Kidney (tissue), 14 donors: ENCODE results near the gene ASPHD2. TPM values are rescaled to one million over a fixed set of nuclear protein-coding genes. Genes with fewer than 3 reads are reported as not detected.

Source experiments
- DNase-seq, 5 donors: peaks; one replicate each; pipeline ENCODE4 v3.0.0-alpha.2; 2013 to 2020
- FAIRE-seq: peaks from 2 replicates; lab custom pipeline; 2012; peaks lifted over from hg19 to GRCh38; lab: Jason Lieb, UNC
- H3K27ac ChIP-seq, 2 donors: one replicate each; pipeline ENCODE4 v1.7.0; 2013; ENCODE audit warnings: low read depth in 2 of 2, low read length in 2 of 2, inconsistent platforms in 1 of 2
- H3K27me3 ChIP-seq: one replicate; pipeline ENCODE4 v1.7.1; 2013; ENCODE audit warnings: low read length, inconsistent platforms; ENCODE audit not compliant: control insufficient read depth, insufficient read depth
- H3K36me3 ChIP-seq, 3 donors: one replicate each; pipeline versions ENCODE4 v1.7.0 to v1.7.1; 2013; ENCODE audit warnings: low read length in 3 of 3, control low read depth in 1 of 3, inconsistent platforms in 1 of 3; ENCODE audit not compliant: insufficient read depth in 3 of 3, control insufficient read depth in 2 of 3
- H3K4me1 ChIP-seq, 3 donors: one replicate each; pipeline versions ENCODE4 v1.7.0 to v1.7.1; 2013; ENCODE audit warnings: low read length in 3 of 3, inconsistent platforms in 1 of 3, low read depth in 1 of 3; ENCODE audit not compliant: control insufficient read depth in 2 of 3, insufficient read depth in 2 of 3
- H3K4me3 ChIP-seq, 3 donors: one replicate each; pipeline versions ENCODE4 v1.7.0 to v1.8.1; 2013; ENCODE audit warnings: low read length in 3 of 3, control low read depth in 1 of 3, inconsistent platforms in 1 of 3
- H3K9ac ChIP-seq, 3 donors: one replicate each; pipeline versions ENCODE4 v1.7.0 to v1.7.1; 2013; ENCODE audit warnings: low read length in 3 of 3, control low read depth in 1 of 3, inconsistent platforms in 1 of 3
- H3K9me3 ChIP-seq, 3 donors: one replicate each; pipeline versions ENCODE4 v1.7.0 to v1.7.1; 2013; ENCODE audit warnings: low read length in 3 of 3, control low read depth in 1 of 3, inconsistent platforms in 1 of 3; ENCODE audit not compliant: control insufficient read depth in 2 of 3, insufficient read depth in 1 of 3
- intact Hi-C: fragments of 100-400 bp; cut with DNase I; formaldehyde crosslinking; loops from one replicate; pipeline ENCODE4 v1.11.1; 2022
- polyA plus RNA-seq: library from polyadenylated mRNA; stranded (reverse); fragments of 350-450 nt; fragmentation: Illumina TruSeq; extraction: RNeasy Lipid Tissue Mini Kit (QIAGEN cat#74804); gene quantifications from one replicate; pipeline ENCODE4 v1.2.3, GENCODE V29; 2014; ENCODE audit warnings: low read depth, low replicate concordance; ENCODE audit not compliant: insufficient read depth
- total RNA-seq: library from RNA; stranded (reverse); fragmentation: NEBNext Ultra II Directional; extraction: Animal tissue kit (Norgen Biotek cat#: 25700); gene quantifications from one replicate; pipeline ENCODE4 v1.2.1, GENCODE V29; 2021
- TF ChIP-seq, protein P1 (sequence below): IDR thresholded peaks from 3 replicates; pipeline ENCODE4 v1.5.1; 2012; ENCODE audit warnings: mild to moderate bottlenecking, moderate library complexity, borderline replicate concordance; ENCODE audit not compliant: insufficient read depth; ENCODE audit errors: extremely low read depth
- donor health status: control.
- donor health status: control.
- donor health status: control.
- donor health status: control.
- donor health status: control.
- donor health status: DM: yes; HTN: yes; CAD: no.
- donor health status: Normal renal cell carcinoma (clear cell type).

The ASPHD2 gene
- total and polyA plus RNA-seq, 2 donors from 2014 or later = 3.3 to 4.5 TPM

DNA sequence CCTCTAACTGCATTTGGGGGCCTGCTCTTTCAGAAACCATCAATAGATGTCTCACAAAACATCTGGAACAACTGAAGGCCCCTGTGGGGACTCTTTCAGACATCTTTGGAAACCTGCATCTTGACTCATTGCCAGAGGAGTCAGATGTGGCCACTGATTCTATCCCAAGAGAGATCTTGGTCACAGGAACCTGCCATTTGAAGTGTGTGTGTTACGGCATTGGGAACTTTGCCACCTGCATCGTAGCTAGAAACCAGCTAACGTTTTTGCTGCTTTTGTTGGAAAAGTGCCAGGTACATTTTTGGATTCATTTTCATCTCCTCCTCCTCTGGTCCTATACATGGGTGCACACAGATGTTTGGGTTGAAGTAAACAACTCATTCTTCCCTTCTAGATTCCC is 58.9 kb downstream of the ASPHD2 start:
- TF ChIP-seq, protein P1, sequence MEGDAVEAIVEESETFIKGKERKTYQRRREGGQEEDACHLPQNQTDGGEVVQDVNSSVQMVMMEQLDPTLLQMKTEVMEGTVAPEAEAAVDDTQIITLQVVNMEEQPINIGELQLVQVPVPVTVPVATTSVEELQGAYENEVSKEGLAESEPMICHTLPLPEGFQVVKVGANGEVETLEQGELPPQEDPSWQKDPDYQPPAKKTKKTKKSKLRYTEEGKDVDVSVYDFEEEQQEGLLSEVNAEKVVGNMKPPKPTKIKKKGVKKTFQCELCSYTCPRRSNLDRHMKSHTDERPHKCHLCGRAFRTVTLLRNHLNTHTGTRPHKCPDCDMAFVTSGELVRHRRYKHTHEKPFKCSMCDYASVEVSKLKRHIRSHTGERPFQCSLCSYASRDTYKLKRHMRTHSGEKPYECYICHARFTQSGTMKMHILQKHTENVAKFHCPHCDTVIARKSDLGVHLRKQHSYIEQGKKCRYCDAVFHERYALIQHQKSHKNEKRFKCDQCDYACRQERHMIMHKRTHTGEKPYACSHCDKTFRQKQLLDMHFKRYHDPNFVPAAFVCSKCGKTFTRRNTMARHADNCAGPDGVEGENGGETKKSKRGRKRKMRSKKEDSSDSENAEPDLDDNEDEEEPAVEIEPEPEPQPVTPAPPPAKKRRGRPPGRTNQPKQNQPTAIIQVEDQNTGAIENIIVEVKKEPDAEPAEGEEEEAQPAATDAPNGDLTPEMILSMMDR = no peak
- H3K4me3 ChIP-seq = no peak overlapping the region
- DNase-seq (no peak), FAIRE-seq (no peak)
- no peaks in the 10 kb centered on the region for H3K27me3 ChIP-seq
- H3K27ac ChIP-seq = no peak overlapping the region
- H3K9ac ChIP-seq = no peak overlapping the region
- intact Hi-C loops = no loop called here
- H3K4me1 ChIP-seq = peaks cover 0 to 8% (median 5%) of the 10 kb centered on the region in 3 donors
- H3K9me3 ChIP-seq = no peaks in the 10 kb centered on the region
- peaks cover 3 to 43% (median 24%) of the 10 kb centered on the region in 3 donors for H3K36me3 ChIP-seq

- Histone ChIP-seq H3K9me3 (no peaks in the 10 kb centered on the region), H3K4me1 (peaks cover 0 to 4% (median 1%) of the 10 kb centered on the region in 3 donors), H3K4me3 (no peak overlapping the region), H3K27ac (no peak overlapping the region), H3K9ac (no peak overlapping the region), H3K36me3 (peaks cover 3 to 56% (median 33%) of the 10 kb centered on the region in 3 donors), H3K27me3 (no peaks in the 10 kb centered on the region)
- DNase-seq (no peak), FAIRE-seq (no peak)
- intact Hi-C loops = no loop called here
- TF ChIP-seq, protein P1 = no peak
Measured at GRCh38 chr22:26489447-26490036, 60.5 kb downstream of the ASPHD2 start.

DNA sequence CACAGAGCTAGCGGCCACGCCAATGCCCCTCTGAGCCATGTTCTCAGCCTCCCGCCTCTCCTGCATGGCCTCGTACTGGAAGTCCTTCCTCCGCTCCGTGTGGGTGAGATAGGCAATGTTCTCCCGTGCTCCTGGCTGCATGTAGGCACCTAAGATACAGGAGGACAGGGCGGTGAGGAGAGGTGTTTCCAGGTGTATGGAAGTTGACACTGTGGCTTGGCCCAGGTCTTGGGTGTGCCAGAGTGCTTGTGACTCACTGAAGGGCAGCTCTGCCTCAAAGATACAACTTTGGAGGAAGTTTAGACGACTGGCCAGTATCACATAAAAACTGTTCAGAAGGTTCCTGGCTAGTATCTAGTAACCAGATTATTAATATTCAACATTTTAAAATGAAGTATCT is 63.2 kb downstream of the ASPHD2 start:
- Histone ChIP-seq H3K36me3 (peaks cover 6 to 78% (median 51%) of the 10 kb centered on the region in 3 donors), H3K9ac (no peak overlapping the region), H3K4me3 (no peak overlapping the region), H3K4me1 (no peaks in the 10 kb centered on the region), H3K9me3 (no peaks in the 10 kb centered on the region), H3K27me3 (no peaks in the 10 kb centered on the region), H3K27ac (no peak overlapping the region)
- TF ChIP-seq, protein P1 = no peak
- intact Hi-C loops = no loop called here
- DNase-seq (no peak), FAIRE-seq (no peak)
